HepG2 (cell line): ENCODE measurements around the gene NOP14. TPM values are rescaled to one million over a fixed set of nuclear protein-coding genes. Genes with fewer than 3 reads are reported as not detected.

Experiments used
- CBFB ChIP-seq: sonication (generic); formaldehyde crosslinking; IDR thresholded peaks from 2 replicates; pipeline ENCODE4 v1.4.0; 2020; ENCODE audit warnings: missing genetic modification reagents
- CBX2 ChIP-seq, 2 experiments: fragments of 200-600 bp in 1 of 2; sonication (generic); formaldehyde crosslinking in 1 of 2; IDR thresholded peaks; 2 replicates each; pipeline versions ENCODE4 v1.7.0 to v1.8.1; 2018 to 2022; ENCODE audit warnings: low read depth in 2 of 2, low read length in 1 of 2, mild to moderate bottlenecking in 1 of 2, missing genetic modification reagents in 1 of 2
- DMAP1 ChIP-seq: IDR thresholded peaks from 2 replicates; pipeline ENCODE4 v1.6.1; 2016
- FOXA3 ChIP-seq: IDR thresholded peaks from 2 replicates; pipeline ENCODE4 v1.6.1; 2016; ENCODE audit warnings: missing genetic modification reagents, missing compliant biosample characterization
- FOXK1 ChIP-seq: sonication (generic); formaldehyde crosslinking; IDR thresholded peaks from 2 replicates; pipeline ENCODE4 v1.4.0; 2020; ENCODE audit warnings: low read depth, missing genetic modification reagents, borderline replicate concordance
- HBP1 ChIP-seq: IDR thresholded peaks from 2 replicates; pipeline ENCODE4 v1.6.1; 2016; ENCODE audit warnings: low read depth, control low read depth
- MED8 ChIP-seq: sonication (generic); formaldehyde crosslinking; IDR thresholded peaks from 2 replicates; pipeline ENCODE4 v1.8.1; 2023; ENCODE audit warnings: mild to moderate bottlenecking, missing genetic modification reagents; ENCODE audit not compliant: insufficient replicate concordance
- NCOA5 ChIP-seq: sonication (generic); formaldehyde crosslinking; IDR thresholded peaks from 2 replicates; pipeline ENCODE4 v1.4.0; 2020; ENCODE audit warnings: missing genetic modification reagents
- NR0B2 ChIP-seq: sonication (generic); formaldehyde crosslinking; IDR thresholded peaks from 2 replicates; pipeline ENCODE4 v1.4.0; 2020; ENCODE audit warnings: mild to moderate bottlenecking, missing genetic modification reagents
- SOX13 ChIP-seq, 3 experiments: fragments of 450-650 bp in 1 of 3; sonication (generic) in 1 of 3; formaldehyde crosslinking in 1 of 3; IDR thresholded peaks in 2 of 3; conservative IDR thresholded peaks in 1 of 3; 2 replicates each; pipeline versions ENCODE4 v1.5.0 to v1.6.1; 2016 to 2020; ENCODE audit warnings: antibody characterized with exemption in 1 of 3, mild to moderate bottlenecking in 1 of 3, missing compliant biosample characterization in 1 of 3, missing genetic modification reagents in 1 of 3, moderate library complexity in 1 of 3
- SRSF4 ChIP-seq: fragments of 200-400 bp; formaldehyde crosslinking; IDR thresholded peaks from one replicate; pipeline ENCODE4 v1.6.1; 2018; ENCODE audit warnings: mild to moderate bottlenecking, low read depth, low read length, moderate library complexity; ENCODE audit not compliant: poor library complexity, severe bottlenecking
- SUZ12 ChIP-seq: fragments of 150-350 bp; IDR thresholded peaks from 2 replicates; pipeline ENCODE4 v1.6.1; 2014; ENCODE audit warnings: low read depth, low read length
- TSC22D2 ChIP-seq: sonication (generic); formaldehyde crosslinking; IDR thresholded peaks from 2 replicates; pipeline ENCODE4 v1.5.1; 2020; ENCODE audit warnings: missing genetic modification reagents, mild to moderate bottlenecking, borderline replicate concordance
- UBTF ChIP-seq: sonication (generic); formaldehyde crosslinking; IDR thresholded peaks from 2 replicates; pipeline ENCODE4 v1.4.0; 2020; ENCODE audit warnings: mild to moderate bottlenecking, missing genetic modification reagents
- ZBTB49 ChIP-seq: sonication (generic); formaldehyde crosslinking; IDR thresholded peaks from 2 replicates; pipeline ENCODE4 v1.4.0; 2020; ENCODE audit warnings: missing genetic modification reagents, borderline replicate concordance
- ZFYVE20 ChIP-seq: sonication (generic); formaldehyde crosslinking; IDR thresholded peaks from 2 replicates; pipeline ENCODE4 v1.8.0; 2023; ENCODE audit warnings: low read depth, mild to moderate bottlenecking, moderate library complexity, missing genetic modification reagents, borderline replicate concordance
- ZNF326 ChIP-seq: sonication (generic); formaldehyde crosslinking; IDR thresholded peaks from 2 replicates; pipeline ENCODE4 v1.4.0; 2020; ENCODE audit warnings: missing genetic modification reagents, borderline replicate concordance
- ZNF335 ChIP-seq: sonication (generic); formaldehyde crosslinking; IDR thresholded peaks from 2 replicates; pipeline ENCODE4 v1.4.0; 2020; ENCODE audit warnings: missing genetic modification reagents
- ZNF441 ChIP-seq: sonication (generic); formaldehyde crosslinking; IDR thresholded peaks from 2 replicates; pipeline ENCODE4 v1.7.0; 2021; ENCODE audit warnings: missing genetic modification reagents, borderline replicate concordance
- ZNF792 ChIP-seq: IDR thresholded peaks from 2 replicates; pipeline ENCODE4 v1.6.1; 2016
- ZSCAN20 ChIP-seq: sonication (generic); formaldehyde crosslinking; IDR thresholded peaks from 2 replicates; pipeline ENCODE4 v1.4.0; 2020; ENCODE audit warnings: missing genetic modification reagents, mild to moderate bottlenecking, borderline replicate concordance
- polyA plus RNA-seq, 8 experiments: library from polyadenylated mRNA; depleted of rRNA in 3 of 8; stranded (reverse) in 7 of 8; unstranded in 1 of 8; fragments of >200 nt; fragmentation: Illumina TruSeq in 4 of 8; extraction: Trizol in 4 of 8; gene quantifications; 2 replicates each; pipeline versions ENCODE4 v1.2.1 to v1.2.3, GENCODE V29; 2011 to 2016; ENCODE audit warnings: low read depth in 4 of 8, missing spikeins in 1 of 8, mixed read lengths in 1 of 8; ENCODE audit not compliant: insufficient read depth in 1 of 8
- total RNA-seq, 5 experiments: library from RNA; depleted of rRNA; stranded (reverse); fragments of >200 nt; fragmentation: Illumina TruSeq; extraction: Trizol; gene quantifications; 2 replicates each; pipeline ENCODE4 v1.2.3, GENCODE V29; 2016; ENCODE audit warnings: low read depth in 1 of 5

NOP14 gene
- total and polyA plus RNA-seq, 2 of the 13 experiments (the other 11 are each of a cell fraction or from before 2014, with no cell fraction given): 6.9 to 47.9 TPM

- TF ChIP-seq NR0B2 (CRISPR knock-in tag): peak; percentile 61
- TF ChIP-seq NCOA5 (CRISPR knock-in tag): no peak
- TF ChIP-seq ZNF335: peak; percentile 47; the same call in 1 of the 2 replicates
- no peak; the same call in 1 of the 2 replicates for TF ChIP-seq UBTF (CRISPR knock-in tag)
- TF ChIP-seq CBFB: peak; percentile 63; the same call in 1 of the 2 replicates
- no peak for TF ChIP-seq ZBTB49 (CRISPR knock-in tag)
- no peak for TF ChIP-seq TSC22D2 (CRISPR knock-in tag)
- no peak for TF ChIP-seq ZNF792 (CRISPR knock-in tag)
- TF ChIP-seq SOX13 (IDR thresholded peaks at IDR 0.05): no peak
- peak in 1 of 2 experiments; percentile 28; a peak in 1 of 4 replicates for TF ChIP-seq SOX13 (CRISPR knock-in tag; conservative IDR thresholded peaks at IDR 0.05 in 1 of 2, IDR thresholded peaks at IDR 0.05 in 1 of 2)
- TF ChIP-seq ZFYVE20 (CRISPR knock-in tag): no peak
- no peak for TF ChIP-seq ZSCAN20 (CRISPR knock-in tag)
- no peak; the same call in 1 of the 2 replicates for TF ChIP-seq FOXA3
- peak; percentile 38; the same call in 1 of the 2 replicates for TF ChIP-seq ZNF441
- peak; percentile 45; the same call in 1 of the 2 replicates for TF ChIP-seq FOXK1 (CRISPR knock-in tag)
- peak; percentile 60 for TF ChIP-seq MED8 (CRISPR knock-in tag)
- peak; percentile 64; the same call in 1 of the 2 replicates for TF ChIP-seq HBP1 (CRISPR knock-in tag)
- peak; percentile 54 for TF ChIP-seq DMAP1 (CRISPR knock-in tag)
- TF ChIP-seq SRSF4: no peak
- TF ChIP-seq SUZ12: no peak
- no peak for TF ChIP-seq ZNF326 (CRISPR knock-in tag)
- no peak for TF ChIP-seq CBX2 (IDR thresholded peaks at IDR 0.05; ENCODE audit: low read depth, low read length)
- TF ChIP-seq CBX2 (CRISPR knock-in tag; IDR thresholded peaks at IDR 0.05; ENCODE audit: low read depth): no peak
Measured at GRCh38 chr4:2934813-2935761, 28.1 kb downstream of the NOP14 start (continued).
